Activated naive CD4-positive, alpha-beta T cell treated with anti-CD3 and anti-CD28 coated beads, Interleukin-2, amount 50 U/mL, for 16 hours (primary cell): ENCODE measurements around the gene HMX2.
"Not testable (repeated sequence)": the region's sequence is repeated elsewhere in the genome, so short reads cannot be mapped to it uniquely, and the experiment has no call there.

Experiments
- DNase-seq: peaks from one replicate; pipeline ENCODE4 v3.0.0-alpha.2; 2020

Gene HMX2

GRCh38 chr10:123153486-123154091 is 5.7 kb downstream of the HMX2 start:
- DNase-seq, result no peak

GRCh38 chr10:123154092-123154710 is 6.3 kb downstream of the HMX2 start, which contains the start of gene BUB3:
TSS of gene BUB3 (plus strand) at chr10:123154402. CDS start at chr10:123154918, 516 bp downstream.
- peak; percentile 93 for DNase-seq

GRCh38 chr10:123154711-123155505 is 7.0 kb downstream of the HMX2 start:
- DNase-seq, result peak; percentile 30

DNA sequence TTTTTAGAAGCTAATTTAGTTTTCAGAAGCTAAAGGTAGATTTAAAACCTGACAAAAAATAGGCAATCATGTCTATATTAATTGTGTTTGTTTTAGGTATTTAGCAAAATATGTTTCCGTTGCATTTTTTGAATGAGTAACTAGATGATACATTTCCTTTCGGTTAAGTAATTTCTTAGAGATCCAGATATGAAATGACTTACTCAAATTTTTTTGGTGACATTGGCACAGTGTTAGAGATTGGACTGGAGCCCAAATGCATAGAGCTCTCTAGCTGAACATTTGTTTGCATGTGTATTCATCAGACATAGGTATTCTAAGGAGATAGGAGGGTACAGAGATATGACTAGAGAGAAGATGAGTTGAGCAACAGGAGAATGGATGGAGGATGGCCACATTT is 8.1 kb downstream of the HMX2 start:
- no peak for DNase-seq

DNA sequence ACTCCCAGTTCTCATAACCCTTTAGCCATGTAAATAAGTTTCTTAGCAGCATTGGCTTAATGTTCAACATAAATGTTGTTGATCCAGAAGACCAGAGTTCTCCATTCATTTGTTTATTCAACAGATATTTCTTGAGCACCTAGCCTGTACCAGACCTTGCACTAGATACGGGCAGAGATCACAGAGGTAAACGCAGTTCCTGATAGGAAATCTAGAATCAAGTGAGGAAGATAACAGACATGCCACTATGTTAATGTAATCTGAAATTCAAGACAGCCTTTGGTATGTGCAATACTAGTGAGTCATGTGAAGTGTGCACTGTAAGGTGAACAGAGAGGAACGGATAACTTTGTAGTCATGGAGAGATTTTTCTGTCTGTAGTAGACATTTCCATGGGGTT is 9.3 kb downstream of the HMX2 start:
- DNase-seq, result no peak

DNA sequence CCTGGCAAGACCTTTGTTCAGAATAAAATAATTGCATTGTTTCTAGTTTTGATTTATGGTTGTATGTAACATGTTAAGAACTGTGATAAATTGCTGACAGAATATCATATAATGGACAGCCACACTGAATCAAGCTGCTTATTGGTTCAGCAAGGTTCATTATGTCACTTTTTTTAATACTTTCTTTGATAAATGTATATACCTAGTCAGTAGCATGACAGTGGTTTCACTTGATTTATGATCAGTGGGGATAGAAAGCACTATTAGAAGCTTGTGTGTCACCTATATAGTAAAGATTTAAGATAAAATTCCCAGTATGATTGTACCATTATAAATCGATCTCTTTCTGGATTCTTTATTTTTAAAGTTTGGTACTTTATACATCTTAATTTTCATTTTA is 10.7 kb downstream of the HMX2 start:
- DNase-seq, result no peak

DNA sequence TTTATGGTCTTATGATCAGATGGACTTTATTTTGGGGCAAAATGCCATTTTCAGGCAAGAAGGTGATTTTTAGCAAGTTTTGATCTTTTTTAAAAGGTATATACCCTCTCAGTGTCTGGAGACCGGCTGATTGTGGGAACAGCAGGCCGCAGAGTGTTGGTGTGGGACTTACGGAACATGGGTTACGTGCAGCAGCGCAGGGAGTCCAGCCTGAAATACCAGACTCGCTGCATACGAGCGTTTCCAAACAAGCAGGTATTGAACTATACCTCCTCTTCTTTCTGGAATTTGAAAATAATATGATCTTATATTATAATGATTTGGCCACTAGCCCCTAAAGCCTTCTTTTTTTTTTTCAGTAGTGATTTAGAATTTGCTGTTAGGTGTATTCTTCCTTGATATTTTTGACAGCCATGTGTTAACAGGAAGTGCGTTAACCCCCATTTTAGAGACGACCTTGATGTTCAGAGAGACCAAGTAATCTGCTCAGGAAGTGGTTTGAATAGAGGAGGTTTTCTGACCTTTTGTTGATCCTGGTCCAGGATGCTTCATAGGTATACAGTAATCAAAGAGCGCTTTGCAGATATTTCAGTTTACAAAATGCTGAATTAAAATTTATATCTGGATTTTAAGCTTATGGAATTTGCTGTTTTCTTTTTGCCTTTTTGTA is 12.5 kb downstream of the HMX2 start:
- no peak for DNase-seq

DNA sequence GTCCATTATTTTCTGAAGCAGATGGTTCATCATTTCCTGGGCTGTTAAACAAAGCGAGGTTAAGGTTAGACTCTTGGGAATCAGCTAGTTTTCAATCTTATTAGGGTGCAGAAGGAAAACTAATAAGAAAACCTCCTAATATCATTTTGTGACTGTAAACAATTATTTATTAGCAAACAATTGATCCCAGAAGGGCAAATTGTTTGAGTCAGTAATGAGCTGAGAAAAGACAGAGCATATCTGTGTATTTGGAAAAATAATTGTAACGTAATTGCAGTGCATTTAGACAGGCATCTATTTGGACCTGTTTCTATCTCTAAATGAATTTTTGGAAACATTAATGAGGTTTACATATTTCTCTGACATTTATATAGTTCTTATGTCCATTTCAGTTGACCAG is 16.4 kb downstream of the HMX2 start:
- DNase-seq, result no peak

- no peak for DNase-seq
These were observed 17.6 kb downstream of the HMX2 start for GRCh38 chr10:123165445-123166072.

DNA sequence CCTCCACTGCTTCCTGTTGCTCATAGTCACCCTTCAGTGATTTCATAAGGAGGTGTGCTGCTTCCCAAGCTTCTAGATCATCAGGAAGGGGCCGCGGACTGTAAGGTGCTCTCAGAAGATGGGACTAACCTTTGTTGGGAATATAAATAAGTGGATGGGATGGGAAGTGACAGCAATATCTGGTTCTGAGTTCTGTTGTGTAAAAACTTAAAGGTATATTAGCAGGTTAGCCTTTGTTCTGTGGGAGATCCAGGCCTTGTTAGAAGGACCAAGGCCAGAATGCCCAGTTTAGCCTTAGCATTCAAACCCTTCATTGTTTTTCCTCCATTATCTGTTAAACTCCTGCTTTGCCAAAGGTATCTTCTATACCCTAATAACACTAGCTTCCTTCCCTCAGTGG is 18.7 kb downstream of the HMX2 start:
- DNase-seq, result no peak

GRCh38 chr10:123170961-123171360 is 23.0 kb downstream of the HMX2 start:
- no peak for DNase-seq

- DNase-seq, result not testable (repeated sequence)
These were observed 23.7 kb downstream of the HMX2 start for GRCh38 chr10:123171616-123172015.

- no peak for DNase-seq
These were observed 27.8 kb downstream of the HMX2 start for GRCh38 chr10:123175389-123176387.

DNA sequence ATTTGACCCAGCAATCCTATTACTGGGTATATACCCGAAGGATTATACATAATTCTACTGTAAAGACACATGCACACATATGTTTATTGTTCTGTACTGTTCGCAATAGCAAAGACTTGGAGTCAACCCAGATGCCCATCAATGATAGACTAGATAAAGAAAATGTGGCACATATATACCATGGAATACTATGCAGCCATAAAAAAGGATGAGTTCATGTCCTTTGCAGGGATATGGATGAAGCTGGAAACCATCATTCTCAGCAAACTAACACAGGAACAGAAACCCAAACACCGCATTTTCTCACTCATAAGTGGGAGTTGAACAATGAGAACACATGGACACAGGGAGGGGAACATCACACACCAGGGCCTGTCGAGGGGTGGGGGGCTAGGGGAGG is 30.5 kb downstream of the HMX2 start:
- DNase-seq, result not testable (repeated sequence)

GRCh38 chr10:123180101-123181090 is 32.5 kb downstream of the HMX2 start:
- DNase-seq, result no peak

DNA sequence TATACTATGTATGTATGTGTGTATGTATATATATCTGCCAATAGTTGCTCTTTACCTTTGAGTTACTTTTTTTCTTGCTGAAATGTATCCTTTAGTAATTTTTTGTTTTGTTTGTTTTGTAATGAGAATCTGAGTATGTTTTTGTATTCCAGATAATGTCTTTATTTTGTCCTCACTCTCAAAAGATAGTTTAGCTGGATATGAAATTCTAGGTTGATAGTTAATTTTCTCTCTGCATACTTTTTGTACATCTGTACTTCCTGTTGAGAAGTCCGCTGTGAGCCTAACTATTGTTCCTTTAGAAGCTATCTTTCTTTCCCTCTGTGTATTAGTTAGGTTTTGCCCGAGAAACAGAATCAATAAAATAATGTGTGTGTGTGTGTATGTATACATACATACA is 35.8 kb downstream of the HMX2 start:
- no peak for DNase-seq

DNA sequence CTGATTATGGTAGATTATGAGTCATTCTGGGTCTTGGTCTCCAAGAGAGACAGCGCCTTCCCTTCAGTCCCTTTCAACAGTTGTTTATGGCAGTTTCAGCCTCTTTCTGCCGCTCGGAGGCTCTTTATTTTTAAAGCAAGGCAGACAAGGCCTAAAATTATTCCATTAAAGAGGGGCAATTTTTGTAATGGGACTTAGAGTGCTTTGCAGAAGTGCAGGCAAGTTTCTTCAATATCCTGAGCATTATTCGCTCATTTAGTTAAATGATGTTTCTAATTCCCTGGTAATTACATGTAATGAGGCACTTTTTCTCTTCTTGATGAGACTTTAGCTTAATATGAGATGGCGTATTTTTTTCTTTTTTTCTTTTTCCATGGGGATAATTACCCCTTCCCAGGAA is 39.8 kb downstream of the HMX2 start:
- DNase-seq, result no peak

DNA sequence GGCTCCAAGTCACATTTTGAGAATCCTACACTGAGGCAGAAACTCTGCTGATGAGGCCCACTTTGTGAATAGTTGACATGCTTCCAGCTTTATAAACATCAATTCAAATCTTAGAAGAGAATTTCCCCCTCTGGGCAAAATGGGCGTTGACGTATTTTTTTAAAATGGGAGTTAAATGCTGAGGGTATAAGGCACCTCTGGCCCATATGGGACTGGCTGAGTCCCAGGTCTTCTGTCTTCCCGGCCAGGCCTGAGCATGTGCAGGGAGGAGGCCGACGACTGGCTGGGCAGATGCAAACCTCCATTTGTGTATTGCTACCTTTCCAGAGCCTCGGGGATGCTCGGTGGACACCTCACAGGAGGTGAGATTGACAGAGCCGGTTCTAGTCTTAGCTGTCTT is 44.0 kb downstream of the HMX2 start:
- no peak for DNase-seq

GRCh38 chr10:123194056-123194455 is 46.1 kb downstream of the HMX2 start:
- no peak for DNase-seq
